ENCODE data around the gene MYOG.

MYOG gene

DNA sequence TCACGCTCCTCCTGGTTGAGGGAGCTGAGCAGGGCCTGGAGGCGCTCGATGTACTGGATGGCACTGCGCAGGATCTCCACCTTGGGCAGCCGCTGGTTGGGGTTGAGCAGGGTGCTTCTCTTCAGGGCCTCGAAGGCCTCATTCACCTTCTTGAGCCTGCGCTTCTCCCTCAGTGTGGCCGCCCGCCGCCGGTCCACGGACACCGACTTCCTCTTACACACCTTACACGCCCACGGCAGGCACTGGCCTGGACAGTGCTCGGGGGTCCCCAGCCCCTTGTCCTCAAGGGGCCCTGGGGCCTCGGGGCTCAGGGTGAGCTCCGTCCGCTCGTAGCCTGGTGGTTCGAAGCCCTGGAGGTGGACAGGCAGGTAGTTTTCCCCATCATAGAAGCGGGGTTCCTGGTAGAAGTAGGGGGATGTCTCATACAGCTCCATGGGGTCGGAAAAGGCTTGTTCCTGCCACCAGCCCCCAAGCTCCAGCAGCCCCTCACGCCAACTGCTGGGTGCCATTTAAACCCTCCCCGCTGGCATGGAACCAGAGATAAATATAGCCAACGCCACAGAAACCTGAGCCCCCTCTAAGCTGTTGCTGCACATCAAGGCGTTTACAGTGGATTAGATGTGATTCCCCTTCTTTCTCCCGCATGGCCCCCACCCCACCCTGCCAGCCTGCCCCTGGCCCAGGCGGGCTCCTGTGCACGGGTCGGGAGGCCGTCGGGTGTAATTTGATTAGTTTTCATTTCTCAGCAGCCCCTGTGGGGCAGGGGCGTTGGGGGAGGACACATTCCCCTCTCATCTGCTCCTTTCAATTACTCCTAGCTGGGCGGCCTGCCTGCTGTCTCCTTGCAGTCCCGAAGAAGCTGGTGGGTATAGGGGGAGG, at the start of gene MYOG:
TSS of gene MYOG (minus strand) at position 485 of the 879 bp plus-strand sequence. CDS start at position 434, 51 bp downstream.
- DNase-seq (ENCODE audit: low spot score) = no peak

DNA sequence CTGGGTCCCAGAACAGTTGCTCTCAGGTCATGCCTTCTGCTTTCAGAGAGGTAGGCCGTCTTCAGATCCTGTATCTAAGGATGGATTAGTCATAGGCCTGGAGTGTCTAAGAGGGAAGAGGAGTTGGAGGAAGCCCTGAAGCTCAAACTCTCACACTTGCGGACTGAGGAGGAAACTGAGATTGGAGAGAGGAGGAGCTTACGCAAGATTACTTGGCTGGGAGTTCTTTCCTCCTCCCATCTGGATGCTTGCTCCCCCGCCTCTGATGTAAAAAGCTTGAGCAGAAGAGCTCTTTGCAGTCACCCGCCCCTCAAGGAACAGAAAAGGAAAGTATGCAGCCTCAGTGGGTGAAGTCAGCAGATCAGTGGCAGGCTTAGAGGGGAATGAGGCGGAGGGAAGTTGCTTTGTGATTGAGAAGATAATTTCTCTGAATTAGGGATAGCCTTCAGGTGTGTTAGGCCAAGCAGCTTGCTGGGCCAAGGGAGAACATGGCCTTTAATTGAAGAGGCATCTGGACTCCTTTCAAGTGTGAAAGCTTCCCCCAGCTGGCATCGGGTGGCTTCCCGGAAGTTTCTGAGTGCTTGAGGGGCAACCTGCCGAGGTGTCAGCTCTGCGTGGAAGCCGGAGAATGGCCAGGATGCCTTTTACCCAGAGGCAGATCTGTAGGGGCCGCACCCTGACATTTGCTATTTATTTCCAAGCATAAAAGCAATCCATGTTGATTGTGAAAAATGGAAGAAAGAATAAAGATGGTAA, 48.3 kb upstream of the MYOG start:
- DNase-seq (ENCODE audit: low spot score) = no peak

DNA sequence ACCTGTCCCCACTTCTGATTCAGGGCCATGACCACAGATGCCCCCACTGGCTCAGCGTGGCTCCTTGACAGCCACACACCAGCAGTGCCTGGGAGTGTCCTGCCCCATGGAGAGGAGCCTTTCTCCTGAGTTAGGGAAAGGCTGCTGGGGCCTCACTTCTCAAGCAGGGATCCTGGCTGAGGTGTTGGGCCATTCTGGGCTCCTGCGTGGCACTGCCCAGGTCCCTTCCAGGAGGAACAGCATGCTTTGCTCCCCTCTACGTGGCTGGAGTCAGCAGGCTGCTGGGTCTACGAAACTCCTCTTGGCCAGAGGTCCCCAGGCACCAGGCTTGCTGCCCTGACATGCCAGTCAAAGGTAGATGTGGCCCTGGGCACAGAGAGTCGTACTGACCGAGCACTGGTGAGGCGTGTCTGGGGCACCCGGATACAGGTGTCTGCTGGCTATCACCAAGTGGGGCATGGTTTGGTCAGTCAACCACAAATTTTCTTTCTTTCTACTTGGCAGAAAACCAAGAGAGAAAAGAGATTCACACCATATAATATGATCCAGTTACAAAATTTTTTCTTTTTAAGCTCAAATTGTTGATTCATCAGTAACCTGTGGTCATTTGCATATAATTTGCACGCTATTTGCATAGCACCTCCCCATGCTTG, 45.9 kb upstream of the MYOG start:
- DNase-seq (ENCODE audit: low spot score) = no peak

DNA sequence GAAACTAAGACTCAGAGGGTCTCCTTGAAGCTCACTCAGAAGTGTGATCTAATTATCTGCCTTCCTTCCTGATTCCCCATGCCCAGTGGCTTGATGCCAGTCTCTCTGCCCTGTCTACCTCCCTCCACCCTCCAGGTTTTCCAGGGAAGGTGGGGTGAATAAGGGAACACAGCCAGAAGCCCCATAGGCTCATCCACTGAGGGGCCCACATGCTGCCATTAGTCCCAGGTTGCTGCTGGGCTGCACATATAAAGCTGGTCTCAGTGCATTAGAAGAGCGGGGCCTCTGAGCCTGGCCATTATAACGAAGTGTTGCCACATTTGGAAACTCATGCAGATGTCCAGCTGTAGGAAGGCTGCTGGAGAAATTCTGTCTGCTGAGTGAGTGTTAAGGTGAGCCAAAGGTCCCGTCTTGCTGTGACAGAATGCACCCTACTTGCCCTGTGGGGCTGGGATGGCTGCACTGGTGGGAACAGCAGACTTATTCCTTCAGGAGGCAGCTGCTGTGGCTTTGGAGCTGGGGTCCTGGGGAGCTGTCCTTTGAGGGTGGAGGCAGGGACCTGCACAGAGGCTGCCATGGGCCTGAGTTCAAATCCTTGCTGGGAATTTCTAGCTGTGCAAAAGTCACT, 44.7 kb upstream of the MYOG start:
- DNase-seq (ENCODE audit: low spot score) = no peak

DNA sequence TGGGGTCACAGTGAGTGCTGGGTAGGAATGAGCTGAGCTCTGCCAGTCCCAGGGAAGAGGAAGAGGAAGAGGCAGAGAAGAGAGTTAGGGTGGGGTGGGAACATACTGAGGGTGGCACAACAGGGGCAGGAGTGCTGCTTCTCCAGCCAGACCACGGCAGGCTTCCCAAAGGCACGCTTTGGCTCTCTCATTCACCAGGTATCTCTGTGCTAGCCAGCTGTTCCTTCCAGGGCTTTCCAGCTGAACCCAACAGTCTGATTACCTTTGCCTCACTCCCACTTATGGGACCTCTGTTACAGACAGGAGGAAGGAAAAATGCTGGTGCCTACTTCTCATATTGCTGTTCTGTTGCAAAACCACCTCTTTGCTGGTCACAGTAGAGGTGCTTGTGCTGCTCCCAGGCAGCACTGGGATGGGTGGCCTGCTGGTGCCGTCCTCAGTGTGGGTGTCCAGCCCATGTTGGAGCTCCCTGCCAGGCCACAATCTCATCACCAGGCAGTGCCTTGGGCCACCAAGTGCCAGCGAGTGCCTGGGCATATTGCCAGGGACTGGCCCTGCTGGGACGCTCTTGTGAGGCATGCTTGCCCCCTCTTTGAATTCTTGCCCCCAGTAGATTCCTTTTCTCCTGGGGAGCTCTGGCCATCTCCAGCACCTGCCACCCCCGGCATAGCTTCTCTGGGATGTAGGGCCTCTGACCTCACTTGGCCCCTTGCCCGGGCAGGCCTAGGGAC, 43.9 kb upstream of the MYOG start:
- DNase-seq (ENCODE audit: low spot score) = no peak

DNA sequence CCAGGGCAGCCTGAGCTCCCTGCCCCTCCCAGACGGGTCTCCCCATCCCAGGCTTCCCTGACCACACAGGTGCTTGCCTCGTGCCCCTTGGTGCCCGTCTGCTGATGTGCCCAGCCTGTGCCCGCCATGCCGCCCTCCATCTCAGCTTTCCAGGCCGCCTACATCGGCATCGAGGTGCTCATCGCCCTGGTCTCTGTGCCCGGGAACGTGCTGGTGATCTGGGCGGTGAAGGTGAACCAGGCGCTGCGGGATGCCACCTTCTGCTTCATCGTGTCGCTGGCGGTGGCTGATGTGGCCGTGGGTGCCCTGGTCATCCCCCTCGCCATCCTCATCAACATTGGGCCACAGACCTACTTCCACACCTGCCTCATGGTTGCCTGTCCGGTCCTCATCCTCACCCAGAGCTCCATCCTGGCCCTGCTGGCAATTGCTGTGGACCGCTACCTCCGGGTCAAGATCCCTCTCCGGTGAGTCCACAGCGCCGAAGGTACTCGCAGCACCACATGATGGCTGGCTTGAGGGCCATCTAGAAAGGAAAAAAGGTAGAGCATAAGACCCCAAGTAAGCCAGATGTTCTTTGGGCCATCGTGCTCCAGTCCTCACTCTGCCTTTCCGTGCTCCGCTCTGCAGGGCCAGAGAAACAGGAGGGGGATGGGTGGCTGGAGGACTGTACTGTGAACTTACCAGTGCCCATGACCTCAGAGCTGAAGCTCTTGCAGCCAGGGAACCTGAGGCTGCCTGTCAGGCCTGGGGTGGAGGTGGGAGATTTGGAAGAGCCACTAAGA, 43.1 kb upstream of the MYOG start:
- DNase-seq (ENCODE audit: low spot score) = no peak

DNA sequence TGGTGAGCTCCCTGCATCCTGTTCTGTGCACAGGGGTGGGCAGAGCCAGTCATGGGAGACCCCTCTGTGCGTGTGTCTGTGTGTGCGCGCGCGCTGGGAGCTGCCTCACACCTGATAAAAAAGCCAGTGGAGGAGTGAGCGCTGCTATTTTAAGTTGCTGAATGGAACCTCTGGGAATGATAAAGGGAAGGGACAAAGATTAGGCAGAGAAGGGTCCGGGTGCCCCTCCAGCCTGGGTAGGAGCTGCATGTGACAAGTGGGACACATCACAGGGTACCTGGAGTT, 42.6 kb upstream of the MYOG start:
- no peak for DNase-seq (ENCODE audit: low spot score)

DNA sequence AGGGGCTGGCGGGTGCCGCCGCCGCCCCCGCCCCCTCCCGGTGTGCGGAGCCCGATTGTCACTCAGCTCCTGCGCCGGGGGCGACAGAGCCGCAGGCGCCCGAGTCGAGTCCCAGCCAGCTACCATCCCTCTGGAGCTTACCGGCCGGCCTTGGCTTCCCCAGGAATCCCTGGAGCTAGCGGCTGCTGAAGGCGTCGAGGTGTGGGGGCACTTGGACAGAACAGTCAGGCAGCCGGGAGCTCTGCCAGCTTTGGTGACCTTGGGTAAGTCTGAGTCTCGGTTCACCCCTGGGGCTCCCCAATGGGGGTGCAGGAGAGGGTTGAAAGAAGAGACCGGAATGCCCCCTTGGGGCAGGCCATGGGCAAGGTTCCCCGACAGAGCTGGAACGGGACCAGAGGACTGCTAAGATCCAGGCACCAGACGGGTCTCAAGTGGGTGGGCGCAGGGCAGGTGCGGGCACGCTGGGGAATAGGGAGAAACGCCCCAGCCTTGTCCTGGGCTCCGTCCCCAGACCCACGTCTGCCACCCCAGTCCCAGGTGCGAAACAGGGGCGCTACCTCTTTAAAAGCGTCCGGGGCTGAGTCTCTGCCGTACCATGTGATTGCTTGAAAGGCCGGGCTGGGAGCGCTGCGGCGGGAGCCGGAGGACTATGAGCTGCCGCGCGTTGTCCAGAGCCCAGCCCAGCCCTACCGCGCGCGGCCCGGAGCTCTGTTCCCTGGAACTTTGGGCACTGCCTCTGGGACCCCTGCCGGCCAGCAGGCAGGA, 42.0 kb upstream of the MYOG start, which contains the start of gene ADORA1:
TSS of gene ADORA1 (plus strand) at position 61 of the 765 bp plus-strand sequence. CDS start 1,116 bp downstream, outside the sequence.
- peak; percentile 87 for DNase-seq (ENCODE audit: low spot score)

DNA sequence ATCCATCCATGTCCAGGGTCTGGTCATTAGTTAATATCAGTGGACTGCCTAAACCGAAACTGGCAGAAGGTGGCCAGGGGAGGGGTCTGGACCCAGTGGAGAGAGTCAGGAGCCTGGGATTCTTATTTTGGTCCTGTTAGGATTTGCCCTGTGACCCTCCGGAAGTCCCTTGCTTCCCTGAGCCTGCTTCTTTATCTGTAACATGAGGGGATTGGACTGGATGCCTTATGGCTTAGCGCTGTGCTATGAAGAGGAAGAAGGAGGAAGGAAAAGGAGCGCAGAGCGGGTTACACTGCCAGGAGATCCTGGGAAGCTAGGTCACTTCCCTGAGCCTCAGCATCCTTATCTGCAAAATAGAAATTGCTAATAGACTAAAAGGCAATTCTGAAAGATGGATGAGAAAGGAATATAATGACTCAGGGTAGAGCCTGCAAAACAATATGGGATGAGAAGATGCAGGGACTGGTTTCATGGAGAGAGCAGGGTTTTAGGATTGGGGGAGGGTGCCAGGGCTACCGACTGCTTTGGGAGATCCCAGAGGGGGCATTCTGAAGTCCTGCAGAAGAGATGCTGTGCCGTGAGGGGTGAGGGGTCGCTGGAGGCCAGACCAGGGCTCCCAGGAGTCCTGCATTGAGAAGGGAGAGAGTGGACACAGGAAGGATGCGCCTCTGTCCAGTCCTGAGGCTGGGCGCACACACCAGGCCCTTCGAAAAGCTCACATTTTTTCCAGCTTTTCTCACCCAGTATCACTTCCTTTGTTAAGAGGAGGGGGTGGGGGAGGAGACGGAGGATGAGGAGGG, 41.3 kb upstream of the MYOG start:
- DNase-seq (ENCODE audit: low spot score) = peak; percentile 42

DNA sequence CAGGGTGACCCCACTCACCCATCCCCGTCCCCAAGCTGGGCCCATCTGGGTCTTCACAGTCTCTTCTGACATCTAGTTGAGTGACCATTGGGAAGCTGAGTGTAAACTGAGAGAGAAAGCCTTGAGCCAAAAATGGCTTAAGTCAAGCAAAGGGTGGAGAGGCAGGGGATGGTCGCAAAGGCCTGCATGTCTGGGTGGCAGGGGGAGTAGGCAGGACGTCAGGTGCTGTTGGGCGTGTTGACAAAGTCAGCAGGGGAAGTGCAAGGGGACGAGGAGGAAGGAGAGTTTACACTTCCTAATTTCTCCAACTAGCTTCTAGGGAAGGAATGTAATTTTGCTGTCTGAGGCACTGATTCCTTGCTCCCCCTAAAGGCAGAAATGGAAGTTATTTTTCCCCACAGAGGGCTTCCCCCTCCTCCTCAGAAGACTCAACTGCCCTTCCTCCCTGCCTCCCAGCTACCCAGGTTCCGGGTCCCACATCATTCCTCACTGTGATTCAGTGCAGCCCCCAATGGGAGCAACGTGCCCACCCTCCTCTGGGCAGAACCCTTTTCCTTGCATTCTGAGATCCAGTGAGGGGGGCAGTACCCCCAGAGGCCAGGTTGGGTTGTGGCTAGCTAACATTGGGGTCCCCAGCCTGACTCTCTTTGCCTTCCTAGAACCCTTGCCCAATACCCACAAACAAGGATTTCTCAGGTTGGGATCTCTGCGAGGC, 40.5 kb upstream of the MYOG start:
- DNase-seq (ENCODE audit: low spot score) = peak; percentile 72

DNA sequence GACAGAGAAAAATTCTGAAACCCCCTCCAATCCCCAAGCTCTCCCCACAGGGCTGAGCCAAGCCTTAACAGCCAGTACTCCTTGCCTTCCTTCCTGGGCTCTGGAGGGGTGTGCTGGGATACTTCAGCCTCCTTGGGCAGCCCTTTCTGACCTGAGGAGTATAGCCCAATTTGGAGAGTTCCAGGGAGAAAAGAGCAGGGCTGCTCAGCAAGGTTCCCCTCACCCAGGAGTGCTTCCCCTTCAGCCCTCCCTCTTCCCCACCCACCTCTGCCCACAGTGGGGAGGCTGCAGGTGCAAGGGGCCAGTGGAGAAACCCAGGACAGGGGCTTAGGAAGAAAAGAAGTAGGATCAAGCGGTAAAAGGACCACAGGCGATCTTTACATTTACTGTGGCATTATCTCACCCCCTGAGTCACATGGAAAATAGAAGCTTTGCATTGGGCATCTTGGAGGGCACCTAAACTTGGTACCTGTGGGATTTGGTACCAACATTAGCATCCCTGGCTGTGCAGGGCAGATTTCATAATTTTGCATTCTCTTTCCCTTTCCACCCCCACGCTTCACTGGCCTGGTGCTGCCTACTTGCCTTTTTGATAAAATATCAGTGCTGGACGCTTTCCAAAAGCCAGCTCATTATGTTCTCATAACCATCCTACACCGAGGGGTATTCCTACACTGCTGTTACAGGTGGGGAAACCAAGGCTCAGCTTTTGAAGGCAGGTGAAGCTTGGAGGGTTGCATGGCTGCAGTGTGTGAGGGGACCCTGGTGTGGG, 38.9 kb upstream of the MYOG start:
- no peak for DNase-seq (ENCODE audit: low spot score)

DNA sequence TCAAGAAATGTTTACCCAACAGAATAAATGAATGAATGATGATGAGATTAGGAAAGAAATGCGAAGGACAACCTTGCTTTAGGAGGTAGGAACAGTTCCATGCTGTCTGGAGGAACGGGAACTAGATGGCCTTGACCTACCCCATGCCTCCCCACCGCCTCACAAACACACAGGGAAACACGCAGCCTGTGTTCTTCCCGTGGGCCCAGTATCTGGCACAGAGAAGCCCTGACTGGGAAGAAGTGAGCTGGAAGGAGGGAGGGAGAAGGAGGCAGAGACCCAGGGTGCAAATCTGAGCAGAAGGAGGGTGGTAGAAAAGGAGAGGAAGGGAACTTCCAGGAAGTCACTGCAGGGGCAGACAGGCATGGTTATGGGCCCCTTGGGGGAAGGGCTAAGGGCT, 38.2 kb upstream of the MYOG start:
- no peak for DNase-seq (ENCODE audit: low spot score)

DNA sequence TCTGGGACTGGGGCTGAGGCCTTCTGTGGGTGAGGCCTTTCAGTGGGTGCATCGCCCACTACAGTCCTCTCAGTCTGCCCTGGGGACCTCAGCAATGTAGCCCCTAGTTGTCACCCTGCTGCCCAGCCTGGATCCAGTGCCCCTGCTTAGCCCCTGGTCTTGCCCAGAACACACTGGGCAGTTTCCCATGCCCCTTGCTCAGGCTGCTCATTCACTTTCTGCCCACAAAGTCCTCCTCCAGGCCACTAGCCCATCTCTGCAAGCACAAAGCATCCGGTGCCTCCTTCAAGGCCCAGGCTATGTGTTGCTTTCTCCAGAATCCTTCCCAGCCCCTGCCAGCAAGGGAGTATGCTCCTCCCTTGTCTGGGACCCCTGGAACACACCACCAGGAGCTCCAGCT, 36.3 kb upstream of the MYOG start:
- DNase-seq (ENCODE audit: low spot score) = no peak

DNA sequence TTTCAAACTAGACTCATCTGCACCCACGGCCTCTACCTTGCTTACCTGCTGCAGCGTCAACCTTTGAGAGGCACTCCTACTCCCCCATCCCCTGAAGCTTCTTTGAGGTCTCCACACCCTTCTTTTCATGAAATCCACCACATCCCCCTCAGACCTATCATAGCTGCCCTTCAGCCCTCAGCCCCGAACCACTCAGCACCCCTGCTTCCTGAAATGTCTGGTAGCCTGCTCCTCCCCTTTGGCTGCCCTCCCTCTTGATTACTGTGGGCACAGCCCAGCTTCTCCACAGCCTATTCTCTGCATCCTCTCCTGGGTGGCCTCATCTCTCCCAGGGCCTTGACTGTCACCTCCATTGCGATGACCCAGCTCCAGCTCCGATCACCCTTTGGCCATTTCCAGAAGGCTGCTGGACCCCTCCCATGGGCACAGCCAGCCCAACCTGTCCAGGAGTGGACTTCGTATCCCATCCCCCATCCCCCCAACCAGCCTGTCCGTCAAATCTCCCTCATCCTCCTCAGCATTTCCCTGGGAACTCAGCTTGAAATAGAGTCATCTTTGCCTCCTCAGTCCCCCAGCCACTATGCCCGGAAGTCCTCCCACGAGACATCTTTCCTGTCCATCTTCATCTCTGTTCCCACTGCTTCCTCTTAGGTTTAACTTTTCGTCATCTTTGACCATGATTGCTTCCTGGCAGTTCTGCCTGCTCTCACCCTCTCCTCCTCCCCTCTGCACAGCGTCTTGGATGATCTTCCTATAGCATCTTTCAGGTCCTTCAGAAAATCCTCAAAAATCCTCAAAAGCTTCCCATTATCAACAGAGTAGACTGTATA, 35.6 kb upstream of the MYOG start:
- DNase-seq (ENCODE audit: low spot score) = no peak

DNA sequence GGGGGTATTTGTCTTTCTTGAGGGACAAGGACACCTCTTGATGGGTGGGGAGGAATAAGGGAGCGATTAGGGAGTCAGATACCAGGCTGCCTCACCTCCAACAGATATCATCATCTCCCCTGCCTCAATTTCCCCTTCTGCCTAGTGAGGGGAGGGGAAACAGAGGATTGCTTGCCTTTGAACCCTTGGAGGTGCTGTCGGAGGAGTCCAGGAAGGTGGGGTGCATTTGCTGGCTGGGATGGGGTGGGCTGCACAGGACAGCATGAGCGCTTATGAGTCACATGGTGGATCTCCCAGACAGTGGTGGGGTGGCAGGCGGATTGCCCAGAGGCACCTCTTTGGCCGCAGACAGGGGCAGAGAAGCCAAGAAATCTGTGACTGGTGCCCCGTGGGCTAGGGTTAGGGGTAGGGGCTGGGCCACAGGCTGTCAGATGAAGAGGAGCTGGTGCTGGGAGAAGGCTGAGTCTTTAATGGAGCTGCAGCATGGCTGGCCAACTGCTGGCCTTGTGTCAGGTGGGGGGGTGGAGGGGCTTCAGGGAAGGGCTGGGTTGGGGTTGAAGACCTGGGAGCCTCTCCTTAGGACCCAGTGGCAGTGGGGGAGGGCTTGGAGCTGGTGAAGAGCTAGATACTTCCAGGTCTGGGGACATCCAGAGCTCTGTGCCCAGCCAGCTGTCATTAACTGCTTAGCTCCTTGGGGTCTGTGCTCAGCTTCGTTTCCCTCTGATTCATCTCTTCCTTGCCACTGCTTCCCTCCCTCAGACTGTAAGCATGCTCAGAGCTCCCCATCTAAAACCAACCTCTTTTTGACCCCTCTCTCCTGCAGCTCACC, 34.7 kb upstream of the MYOG start:
- no peak for DNase-seq (ENCODE audit: low spot score)
